Measurements from ENCODE around the gene C2orf80. TPM values are rescaled to one million over a fixed set of nuclear protein-coding genes. Genes with fewer than 3 reads are reported as not detected.
"Not testable (repeated sequence)": the region's sequence is repeated elsewhere in the genome, so short reads cannot be mapped to it uniquely, and the experiment has no call there.

The C2orf80 gene
- total RNA-seq, 1 donor from 2014 or later, result not detected

GRCh38 chr2:208224802-208225201 is 35.0 kb upstream of the C2orf80 start:
- Histone ChIP-seq H3K36me3 (ENCODE audit: control insufficient read depth, insufficient read depth, low read length) (no peaks in the 10 kb centered on the region), H3K27me3 (ENCODE audit: control insufficient read depth, insufficient read depth, low read length) (no peaks in the 10 kb centered on the region), H3K4me3 (ENCODE audit: low read depth, low read length) (no peak overlapping the region)
- TF ChIP-seq CTCF (IDR thresholded peaks at IDR 0.05; ENCODE audit: insufficient read depth, low read length, poor library complexity, severe bottlenecking), result no peak
- no peak for DNase-seq (ENCODE audit: low read depth)

DNA sequence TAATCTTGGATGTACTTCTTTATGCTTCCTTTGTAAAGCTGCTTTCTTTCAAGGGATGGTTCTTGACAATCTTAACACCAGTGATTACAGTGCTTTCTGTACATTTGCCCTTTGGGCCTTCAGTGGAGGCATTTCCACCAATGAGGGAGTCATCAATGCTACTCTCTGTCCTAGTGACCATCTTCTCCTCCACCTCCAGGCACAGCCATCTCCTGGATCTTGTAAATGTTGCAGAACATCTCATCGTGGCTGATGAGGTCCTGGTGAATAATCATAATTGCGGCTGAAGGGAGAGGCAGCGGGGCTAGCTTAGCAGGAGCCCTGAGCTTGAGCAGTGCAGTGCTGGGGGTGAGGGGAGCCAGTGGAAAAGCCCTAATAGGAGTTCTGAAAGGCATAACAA is 32.5 kb upstream of the C2orf80 start:
- no peak for TF ChIP-seq CTCF (IDR thresholded peaks at IDR 0.05; ENCODE audit: insufficient read depth, low read length, poor library complexity, severe bottlenecking)
- Histone ChIP-seq H3K27me3 (ENCODE audit: control insufficient read depth, insufficient read depth, low read length) (no peaks in the 10 kb centered on the region), H3K4me3 (ENCODE audit: low read depth, low read length) (no peak overlapping the region), H3K36me3 (ENCODE audit: control insufficient read depth, insufficient read depth, low read length) (no peaks in the 10 kb centered on the region)
- DNase-seq (ENCODE audit: low read depth), result no peak

DNA sequence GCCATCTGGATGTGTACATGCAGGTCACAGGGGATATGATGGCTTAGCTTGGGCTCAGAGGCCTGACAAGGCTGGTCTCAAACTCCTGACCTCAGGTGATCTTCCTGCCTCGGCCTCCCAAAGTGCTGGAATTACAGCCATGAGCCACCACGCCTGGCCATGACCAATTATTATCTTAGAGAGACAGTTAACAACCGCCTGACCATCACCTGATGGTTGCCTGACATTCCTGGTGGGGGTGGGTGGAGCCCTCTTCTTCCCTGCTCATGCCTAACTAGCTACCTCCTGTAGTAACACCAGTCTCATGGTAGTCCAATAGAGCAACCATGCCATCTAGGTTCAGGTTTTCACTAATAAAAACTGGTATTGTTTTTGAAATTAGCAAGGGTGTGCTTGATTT is 32.0 kb upstream of the C2orf80 start:
- not testable (repeated sequence) for DNase-seq (ENCODE audit: low read depth); H3K27me3 ChIP-seq (ENCODE audit: control insufficient read depth, insufficient read depth, low read length); H3K4me3 ChIP-seq (ENCODE audit: low read depth, low read length); H3K36me3 ChIP-seq (ENCODE audit: control insufficient read depth, insufficient read depth, low read length)

- Histone ChIP-seq H3K27me3 (ENCODE audit: control insufficient read depth, insufficient read depth, low read length) (no peaks in the 10 kb centered on the region), H3K36me3 (ENCODE audit: control insufficient read depth, insufficient read depth, low read length) (no peaks in the 10 kb centered on the region), H3K4me3 (ENCODE audit: low read depth, low read length) (no peak overlapping the region)
- no peak for DNase-seq (ENCODE audit: low read depth)
- no peak for TF ChIP-seq CTCF (IDR thresholded peaks at IDR 0.05; ENCODE audit: insufficient read depth, low read length, poor library complexity, severe bottlenecking)
Observed at GRCh38 chr2:208210688-208211451, 21.0 kb upstream of the C2orf80 start.

GRCh38 chr2:208208335-208209085 is 18.7 kb upstream of the C2orf80 start:
- TF ChIP-seq CTCF (IDR thresholded peaks at IDR 0.05; ENCODE audit: insufficient read depth, low read length, poor library complexity, severe bottlenecking), result no peak
- DNase-seq (ENCODE audit: low read depth), result no peak
- H3K36me3 ChIP-seq (ENCODE audit: control insufficient read depth, insufficient read depth, low read length), result no peaks in the 10 kb centered on the region
- H3K27me3 ChIP-seq (ENCODE audit: control insufficient read depth, insufficient read depth, low read length), result no peaks in the 10 kb centered on the region
- H3K4me3 ChIP-seq (ENCODE audit: low read depth, low read length), result no peak overlapping the region

- H3K27me3 ChIP-seq (ENCODE audit: control insufficient read depth, insufficient read depth, low read length), result no peaks in the 10 kb centered on the region
- no peaks in the 10 kb centered on the region for H3K36me3 ChIP-seq (ENCODE audit: control insufficient read depth, insufficient read depth, low read length)
- no peak overlapping the region for H3K4me3 ChIP-seq (ENCODE audit: low read depth, low read length)
- no peak for TF ChIP-seq CTCF (IDR thresholded peaks at IDR 0.05; ENCODE audit: insufficient read depth, low read length, poor library complexity, severe bottlenecking)
- DNase-seq (ENCODE audit: low read depth), result no peak
Observed at GRCh38 chr2:208207769-208208168, 17.9 kb upstream of the C2orf80 start.

Measured in kidney epithelial cell (primary cell).